CD4-positive, alpha-beta T cell treated with Interleukin-4 for 4 hours (primary cell): ENCODE results near the gene NEK10.

Experiments
- DNase-seq: peaks from one replicate; pipeline ENCODE4 v3.0.0-alpha.2; 2020

NEK10 gene

DNA sequence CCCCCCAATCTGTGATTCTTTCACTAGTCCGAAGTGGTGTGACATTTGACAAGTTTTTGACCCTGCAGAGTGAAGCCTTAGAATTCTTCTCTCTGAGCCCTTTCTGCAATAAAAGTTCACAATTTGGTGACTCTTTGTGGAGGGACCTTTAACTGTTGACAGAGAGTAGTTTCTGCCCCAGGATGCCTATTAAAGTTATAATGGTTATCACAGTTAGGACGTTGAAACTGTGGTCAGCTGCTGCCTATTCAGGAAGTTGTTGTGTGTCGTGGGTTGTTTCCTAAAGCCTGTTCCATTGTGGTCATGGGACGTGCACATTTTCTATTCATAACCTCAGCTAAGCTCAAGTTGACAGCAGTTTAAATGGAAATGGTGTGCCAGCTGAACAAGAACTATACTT, 274.5 kb downstream of the NEK10 start:
- no peak for DNase-seq

DNA sequence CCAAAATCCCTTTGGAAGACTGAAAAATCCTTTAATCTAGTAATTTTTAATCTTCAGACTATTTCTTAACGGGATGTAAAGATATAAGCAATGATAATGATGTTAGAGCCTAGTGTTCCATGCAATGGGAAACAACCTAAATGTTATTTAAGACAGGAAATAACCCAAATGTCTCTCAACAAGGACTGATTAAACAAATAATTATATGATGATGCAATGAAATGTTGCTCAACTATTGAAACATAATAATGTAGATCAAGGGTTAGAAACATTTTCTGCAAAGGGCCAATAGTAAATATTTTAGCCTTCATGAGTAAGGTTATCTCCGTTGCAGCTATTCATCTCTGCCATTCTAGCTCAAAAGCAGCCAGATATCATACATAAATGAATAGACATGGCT, 275.4 kb downstream of the NEK10 start:
- no peak for DNase-seq

DNA sequence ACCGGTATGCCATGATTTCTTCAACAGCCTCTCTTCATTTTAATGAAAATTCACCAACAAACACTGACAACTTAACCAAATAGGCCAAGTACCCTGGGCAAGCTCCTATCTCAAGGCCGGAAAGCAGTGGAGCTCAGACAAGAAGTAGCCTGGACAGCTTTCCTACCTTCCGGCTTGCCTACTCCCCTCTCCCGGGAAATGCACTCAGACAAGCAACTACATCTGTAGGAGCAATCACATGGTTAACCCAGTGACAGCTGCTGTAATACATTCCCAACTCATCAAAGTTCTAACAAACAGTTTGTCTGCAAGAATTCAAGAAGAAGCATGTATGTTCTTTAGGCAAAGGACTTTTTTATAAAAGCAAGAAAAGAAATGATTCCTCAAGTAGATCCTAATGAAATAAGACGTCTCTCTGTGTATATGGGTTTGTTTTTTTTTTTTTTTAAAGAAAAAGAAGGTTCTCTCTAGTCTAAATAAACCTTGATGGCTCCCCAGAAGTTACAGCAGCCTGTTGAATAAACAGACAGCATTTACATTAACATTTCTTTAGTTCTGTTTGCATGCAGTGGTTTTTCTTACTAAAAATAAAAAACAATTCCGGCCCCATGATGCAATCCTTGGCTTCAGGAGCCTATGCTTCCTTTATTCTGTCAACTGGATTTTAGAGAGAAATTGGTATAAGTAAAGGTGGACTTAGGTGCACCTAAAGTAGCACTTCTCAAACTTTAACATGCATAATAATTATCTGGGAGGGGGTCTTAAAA, 278.7 kb downstream of the NEK10 start:
- no peak for DNase-seq

DNA sequence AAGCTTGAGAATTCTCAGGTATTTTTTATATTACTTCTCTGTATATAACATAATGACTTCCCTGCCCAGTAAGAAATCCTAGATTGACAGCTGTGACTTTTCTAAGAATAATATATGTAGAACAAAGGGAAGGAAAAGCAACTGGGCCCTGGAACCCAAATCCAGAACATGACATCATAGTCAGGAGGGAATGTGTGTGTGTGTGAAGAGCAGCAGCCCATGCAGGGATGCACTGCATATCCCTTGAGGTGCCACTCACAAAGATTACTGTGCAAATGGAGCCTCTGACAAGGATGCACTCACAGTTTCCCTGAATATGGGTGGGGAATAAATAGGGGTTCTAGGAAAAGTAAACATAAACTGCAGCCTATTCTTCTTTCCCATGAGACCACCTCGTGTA, 279.5 kb downstream of the NEK10 start:
- DNase-seq, result no peak

DNA sequence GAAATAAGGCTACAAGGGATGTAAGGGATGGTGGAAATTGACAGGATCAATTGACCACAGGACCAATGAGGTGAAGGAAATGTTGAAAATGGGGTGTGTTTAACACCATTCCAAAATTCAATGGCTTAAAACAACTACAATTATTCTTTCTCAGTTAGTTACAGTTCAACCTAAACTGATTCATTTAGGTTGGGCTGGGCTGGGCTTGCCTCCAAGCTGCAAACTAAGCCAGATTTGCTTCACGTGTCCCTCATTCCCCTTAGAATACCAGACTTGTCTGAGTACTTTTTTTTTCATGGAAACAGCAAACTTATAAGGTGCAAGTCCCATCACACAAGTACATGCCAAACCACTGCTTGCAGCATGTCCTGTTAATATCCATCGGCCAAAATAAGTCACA, 280.1 kb downstream of the NEK10 start:
- DNase-seq, result no peak

DNA sequence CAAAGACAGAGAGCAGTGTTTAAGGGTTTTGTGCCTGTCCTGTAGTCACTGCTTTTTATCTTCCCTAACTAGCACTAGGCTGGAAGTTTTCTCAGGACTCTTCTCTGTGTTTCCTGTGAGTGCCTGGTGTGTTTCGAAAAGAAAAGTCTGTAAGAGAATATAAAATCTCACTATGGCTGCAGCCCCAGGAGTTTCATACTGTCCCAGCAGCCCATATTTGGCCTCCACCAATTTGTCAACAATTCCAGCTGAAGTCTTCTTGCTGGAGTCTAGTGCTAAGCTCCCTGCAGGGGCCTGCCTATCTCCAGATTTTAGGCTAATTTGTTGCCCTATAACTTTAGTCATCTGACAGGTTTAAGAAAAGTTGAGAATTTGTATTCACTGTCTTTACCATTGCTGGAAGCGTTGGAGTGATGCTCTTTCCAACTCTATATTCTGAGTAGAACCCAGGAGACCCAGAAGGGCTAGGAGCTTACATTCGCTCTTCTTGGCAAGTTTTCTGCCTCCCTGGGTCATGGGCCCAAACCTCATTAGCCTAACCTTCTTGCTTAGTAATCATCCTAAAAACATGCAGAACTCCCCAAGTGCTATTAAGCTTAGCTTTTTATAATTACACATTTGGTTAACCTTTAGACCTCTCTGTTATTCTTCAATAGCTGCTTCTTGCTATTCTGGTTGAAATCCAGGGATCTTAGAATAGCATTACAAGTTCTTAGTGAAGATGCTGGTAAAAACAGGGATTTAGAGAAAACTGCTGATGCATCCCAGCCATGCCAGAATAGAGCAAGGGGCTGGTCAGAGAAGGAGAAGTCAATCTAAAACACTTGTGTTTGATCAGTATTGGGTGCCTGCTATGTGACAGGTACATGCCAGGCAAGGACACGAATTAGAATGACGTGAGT, 283.1 kb downstream of the NEK10 start:
- no peak for DNase-seq

DNA sequence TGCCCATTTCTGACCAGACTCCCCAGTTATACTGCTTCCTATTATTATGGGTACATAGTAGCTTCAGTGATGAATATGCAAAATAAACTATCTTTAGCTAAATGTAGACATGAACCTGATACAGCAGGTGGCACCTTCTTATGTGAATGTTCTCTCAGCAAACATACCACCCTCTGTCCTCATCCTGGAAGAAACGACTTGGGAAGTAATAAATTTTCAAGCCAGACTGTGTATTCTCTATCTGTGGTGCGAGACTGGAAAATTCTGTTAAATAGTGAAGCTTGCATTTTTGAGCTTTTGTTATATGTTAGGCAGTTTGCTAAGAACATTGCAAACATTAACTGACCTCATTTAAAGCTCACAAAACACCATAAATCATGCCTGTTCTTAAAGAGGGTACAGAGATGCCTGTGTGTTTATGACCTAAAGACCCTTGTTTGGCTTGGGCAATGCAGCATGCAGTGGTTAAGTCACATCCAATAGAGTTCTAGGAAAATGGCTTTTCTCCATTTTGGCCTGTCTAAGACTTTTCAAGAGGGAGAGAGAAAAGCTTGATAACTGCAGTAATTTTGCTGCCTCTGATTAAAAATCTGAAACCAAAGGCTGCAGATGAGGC, 287.1 kb downstream of the NEK10 start:
- no peak for DNase-seq

DNA sequence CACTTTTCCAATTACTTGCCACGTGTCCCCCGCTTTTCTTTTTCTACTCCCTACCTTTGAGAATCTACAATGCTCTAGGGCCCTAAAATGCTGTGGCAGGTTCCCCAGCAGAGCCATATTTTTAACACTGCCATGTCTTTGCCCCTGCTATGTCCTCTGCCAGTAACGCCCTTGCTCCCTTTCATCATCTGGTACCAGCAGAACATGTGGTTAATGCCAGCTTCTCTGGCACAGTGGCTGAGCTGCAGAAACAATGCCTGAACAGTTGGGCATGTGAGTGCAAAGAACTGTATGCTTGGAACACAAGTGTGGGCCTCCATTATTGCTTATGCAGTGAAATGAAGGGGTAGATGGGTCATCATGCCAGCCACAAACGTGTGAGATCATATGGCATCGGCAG, 287.6 kb downstream of the NEK10 start:
- no peak for DNase-seq

DNA sequence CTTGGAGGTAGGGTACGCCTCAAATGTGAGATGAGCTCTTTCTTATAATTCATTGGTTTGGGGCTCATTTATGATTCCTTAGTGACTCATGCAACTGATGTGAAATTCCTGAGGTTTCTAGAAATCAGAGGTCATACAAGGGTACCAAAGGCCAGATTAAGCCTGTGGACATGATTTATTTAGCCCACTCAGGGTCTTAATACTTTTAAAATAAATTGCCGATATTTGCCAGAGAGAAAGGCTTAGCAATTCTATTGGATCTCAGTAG, 289.0 kb downstream of the NEK10 start:
- DNase-seq, result no peak

DNA sequence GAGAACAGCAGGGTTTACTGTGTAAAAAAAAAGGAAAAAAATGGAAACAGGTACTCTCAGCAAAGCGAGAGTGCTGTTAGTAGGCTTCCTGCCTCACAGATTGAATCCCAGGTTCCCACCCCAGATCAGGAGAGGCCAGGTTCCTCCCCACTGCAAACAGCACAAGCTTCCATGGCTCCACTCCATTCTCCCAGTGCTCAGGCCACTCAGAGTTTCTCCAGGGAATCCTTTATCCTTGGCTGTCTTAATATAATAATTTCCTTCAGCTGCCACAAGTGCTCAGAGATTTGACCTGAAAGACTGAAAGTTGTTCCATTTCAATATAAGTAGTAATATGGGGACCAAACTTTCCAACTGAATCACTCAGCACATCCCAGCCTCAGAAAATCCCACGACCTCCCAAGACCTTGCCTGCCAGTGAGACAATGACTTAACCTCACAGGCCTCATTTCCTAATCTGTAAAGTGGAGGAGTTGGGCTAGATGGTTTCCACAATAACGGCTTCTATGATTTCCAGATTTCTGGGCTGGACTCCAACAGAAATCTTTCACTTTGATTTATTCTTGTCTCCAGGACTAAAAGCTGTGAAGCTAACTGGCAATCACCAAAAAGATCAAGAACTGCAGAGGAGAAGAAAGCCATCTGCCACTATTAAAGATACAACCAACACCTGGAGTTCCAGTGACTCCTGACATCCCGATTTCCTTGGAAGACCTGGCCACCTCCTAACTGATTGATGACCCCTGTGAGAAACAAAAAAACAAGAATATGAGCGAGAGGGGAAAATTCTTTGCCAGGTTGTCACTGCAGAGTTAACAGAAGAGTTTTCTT, 289.5 kb downstream of the NEK10 start:
- no peak for DNase-seq

DNA sequence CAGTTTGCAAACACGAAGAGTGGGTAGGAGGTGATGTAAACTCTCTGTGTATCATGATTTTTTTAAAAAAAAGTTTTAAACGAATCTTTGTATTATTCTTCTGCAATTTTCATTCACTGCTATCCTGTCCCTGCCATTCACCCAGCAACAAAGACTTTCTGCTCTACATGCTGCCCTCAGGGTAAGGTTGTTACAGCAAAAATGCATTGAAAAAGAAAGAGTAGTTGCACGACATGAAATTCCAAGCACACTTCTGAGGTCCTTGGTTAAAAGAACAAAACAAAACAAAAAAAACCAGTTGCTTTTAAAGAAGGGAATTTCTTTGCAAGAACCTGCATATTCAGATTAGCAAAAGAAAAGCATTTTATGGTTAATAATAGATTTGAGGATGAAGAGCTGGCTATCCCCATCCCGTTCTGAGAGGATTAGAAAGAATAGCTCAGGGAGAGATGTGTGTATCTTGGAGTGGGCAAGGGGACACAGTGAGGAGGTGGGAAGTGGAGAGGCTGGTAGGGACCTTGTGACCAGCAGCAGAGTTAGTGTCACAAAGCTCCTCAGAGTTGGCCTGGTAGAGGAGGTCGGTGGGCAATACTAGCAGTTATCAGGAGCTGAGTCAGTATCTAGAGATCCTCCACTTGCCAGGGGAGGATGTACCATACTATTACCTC, 290.8 kb downstream of the NEK10 start:
- no peak for DNase-seq

DNA sequence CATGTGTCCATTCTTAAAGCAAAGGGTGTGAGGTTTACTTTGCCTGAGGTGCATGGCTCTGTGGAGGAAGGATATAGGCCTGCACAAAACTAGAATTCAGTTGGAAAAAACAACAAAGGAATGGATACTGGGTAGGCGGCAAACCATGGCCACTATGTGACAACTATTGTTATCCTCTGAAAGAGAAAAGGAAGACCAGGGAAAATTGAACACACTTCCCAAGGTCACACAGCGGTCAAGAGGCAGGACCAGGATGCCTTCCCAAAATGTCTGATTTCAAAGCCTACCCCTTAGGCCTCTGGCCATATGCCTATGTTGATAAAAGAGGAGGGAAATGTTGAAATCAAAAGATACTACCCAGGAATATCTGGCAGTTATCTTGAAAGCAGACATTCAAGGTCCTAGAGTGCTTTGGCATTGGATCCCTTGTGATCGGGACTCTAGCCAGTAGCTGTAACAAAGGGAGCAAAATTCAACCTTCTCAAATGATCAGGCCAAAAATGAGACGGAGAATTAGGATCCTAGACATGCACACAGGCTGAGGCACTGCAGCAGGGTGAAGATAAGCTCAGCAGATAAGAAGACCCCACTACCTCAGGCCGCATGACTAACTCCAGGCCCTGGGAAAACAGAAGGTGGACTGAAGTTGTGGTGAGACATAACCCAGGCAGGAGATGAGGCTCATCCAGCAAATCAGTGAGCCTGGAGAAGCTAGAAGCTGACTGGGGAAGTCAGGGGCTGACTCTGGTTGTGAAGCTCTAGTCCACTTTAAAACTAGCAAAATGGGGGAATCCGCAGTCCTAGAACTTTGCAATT, 292.2 kb downstream of the NEK10 start:
- no peak for DNase-seq

DNA sequence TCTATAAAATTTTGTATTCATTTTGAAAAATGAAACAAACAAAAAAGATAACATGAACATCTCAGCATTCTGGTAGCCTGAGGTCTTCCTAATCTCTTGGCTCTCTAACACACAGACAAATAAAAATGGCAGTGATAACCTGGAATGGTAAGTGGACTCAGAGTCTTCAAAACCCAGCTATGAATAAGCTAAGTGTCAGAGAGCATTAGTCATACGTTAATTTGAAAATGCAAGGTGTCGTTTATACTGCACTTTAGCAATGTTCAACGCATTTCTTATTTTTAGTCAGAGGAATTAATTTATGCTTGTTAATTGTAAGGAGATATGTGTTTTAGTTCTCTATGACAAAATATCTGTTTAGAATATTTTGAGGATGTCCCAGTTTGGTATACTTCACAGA, 294.3 kb downstream of the NEK10 start:
- no peak for DNase-seq

DNA sequence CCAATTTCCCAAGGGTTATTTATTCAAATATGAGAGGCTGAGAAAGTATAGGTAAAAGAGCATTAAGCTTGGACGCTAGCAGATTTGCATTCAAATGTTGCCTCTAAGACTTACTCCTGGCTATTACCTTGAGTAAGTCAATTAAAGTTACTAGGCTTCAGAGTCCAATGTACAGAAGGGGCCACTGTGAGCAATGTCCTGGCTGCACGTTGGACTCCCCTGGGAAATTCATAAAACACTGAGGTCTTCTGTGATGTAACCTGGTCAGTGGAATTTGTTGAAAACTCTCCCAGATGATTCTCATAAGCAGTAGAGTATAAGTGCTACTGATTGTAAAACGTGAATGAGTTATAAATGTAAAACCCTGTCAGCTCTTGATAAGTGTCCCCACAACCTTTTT, 295.3 kb downstream of the NEK10 start:
- no peak for DNase-seq

DNA sequence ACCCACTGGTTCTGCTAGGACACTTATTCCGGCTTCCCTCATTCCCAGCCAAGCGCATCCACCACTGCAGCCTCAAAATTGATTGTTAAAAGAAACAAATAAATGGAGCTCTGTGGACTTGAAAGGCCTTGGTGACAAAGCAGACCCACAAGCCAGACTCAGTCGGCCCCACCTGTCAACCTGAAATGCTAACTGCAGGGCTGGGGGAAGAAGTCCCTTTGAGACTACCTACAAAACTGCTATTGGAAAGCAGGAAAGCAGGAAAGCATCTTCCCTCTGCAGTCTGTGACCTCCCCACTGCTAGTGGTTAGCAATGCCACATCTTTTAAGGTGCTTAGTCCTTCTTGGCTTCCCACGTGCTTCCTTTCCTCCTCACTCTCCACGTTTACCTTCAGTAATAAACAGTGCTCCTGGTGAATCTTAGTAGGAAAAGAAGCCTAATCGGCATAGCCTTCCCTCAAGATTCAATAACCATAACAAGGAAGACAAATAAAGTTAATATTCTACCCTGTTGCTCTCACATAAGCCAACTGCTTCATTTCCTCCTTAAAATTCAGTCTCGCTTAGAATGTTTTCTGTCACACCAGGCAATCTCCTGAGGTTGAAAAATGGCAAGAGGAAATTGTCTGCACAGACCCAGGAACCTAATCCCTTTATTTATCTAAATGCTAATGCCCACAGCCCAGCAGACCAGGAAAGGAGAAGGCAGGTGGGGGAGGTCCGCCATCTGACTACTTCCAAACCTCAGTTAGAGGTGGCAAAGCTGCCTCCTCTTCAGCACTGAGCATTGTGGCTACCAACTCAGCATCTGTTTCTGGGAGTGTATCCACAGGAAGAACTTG, 296.2 kb downstream of the NEK10 start:
- DNase-seq, result no peak

DNA sequence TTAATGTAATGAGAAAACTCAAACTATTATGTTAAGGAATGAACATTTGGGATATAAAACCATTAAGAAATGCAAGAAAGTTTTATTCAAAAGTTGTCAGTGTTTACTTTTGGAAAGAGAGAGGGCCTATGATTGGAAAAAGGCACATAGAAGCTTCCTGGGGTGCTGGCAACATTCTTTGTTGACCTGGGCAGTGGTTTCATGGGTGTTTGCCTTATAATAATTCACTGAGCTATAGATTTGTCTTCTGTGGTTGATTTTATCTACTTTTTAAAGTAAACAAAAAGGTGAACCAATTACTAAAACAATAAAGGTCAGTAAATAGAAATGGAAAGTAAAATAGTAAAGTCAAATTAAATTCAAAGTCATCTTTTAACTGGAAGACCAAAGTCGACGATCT, 308.8 kb downstream of the NEK10 start:
- DNase-seq, result no peak
